Stimulated activated CD8-positive, alpha-beta memory T cell treated with anti-CD3 and anti-CD28 coated beads, Interleukin-7, amount 100 ng/mL, for 24 hours (primary cell): Measurements from ENCODE around the gene ZCCHC10.
"Not testable (repeated sequence)": the region's sequence is repeated elsewhere in the genome, so short reads cannot be mapped to it uniquely, and the experiment has no call there.

Source experiments
- DNase-seq: peaks from one replicate; pipeline ENCODE4 v3.0.0-alpha.2; 2020; ENCODE audit warnings: low read depth

ZCCHC10 gene

GRCh38 chr5:133041910-133042309, 15.6 kb upstream of the ZCCHC10 start:
- DNase-seq: no peak

GRCh38 chr5:133041157-133041784, 14.9 kb upstream of the ZCCHC10 start:
- DNase-seq: no peak

- not testable (repeated sequence) for DNase-seq
Measured at GRCh38 chr5:133036677-133037076, 10.3 kb upstream of the ZCCHC10 start.

GRCh38 chr5:133035224-133035623, 8.9 kb upstream of the ZCCHC10 start:
- DNase-seq: no peak

- DNase-seq: no peak
Measured at GRCh38 chr5:133034064-133034463, 7.7 kb upstream of the ZCCHC10 start.

- DNase-seq: no peak
Measured at GRCh38 chr5:133032852-133033742, 6.7 kb upstream of the ZCCHC10 start.

GRCh38 chr5:133030343-133031005, 4.1 kb upstream of the ZCCHC10 start:
- no peak for DNase-seq

GRCh38 chr5:133029416-133029815, 3.1 kb upstream of the ZCCHC10 start:
- DNase-seq: no peak

- DNase-seq: no peak
Measured at GRCh38 chr5:133026664-133027153, 360 bp upstream of the ZCCHC10 start.

- not testable (repeated sequence) for DNase-seq
Measured at GRCh38 chr5:133019471-133019870, 6.9 kb downstream of the ZCCHC10 start.

GRCh38 chr5:133017964-133018363, 8.4 kb downstream of the ZCCHC10 start:
- DNase-seq: no peak

GRCh38 chr5:133015466-133015865, 10.9 kb downstream of the ZCCHC10 start:
- no peak for DNase-seq

GRCh38 chr5:133008455-133008854, 17.9 kb downstream of the ZCCHC10 start:
- DNase-seq: not testable (repeated sequence)

- no peak for DNase-seq
Measured at GRCh38 chr5:133006653-133007052, 19.7 kb downstream of the ZCCHC10 start.

GRCh38 chr5:132999246-132999645, 27.1 kb downstream of the ZCCHC10 start:
- no peak for DNase-seq

GRCh38 chr5:132998556-132998955, 27.8 kb downstream of the ZCCHC10 start:
- no peak for DNase-seq

- DNase-seq: no peak
Measured at GRCh38 chr5:132996307-132996706, 30.0 kb downstream of the ZCCHC10 start.

GRCh38 chr5:132987531-132988408, 38.6 kb downstream of the ZCCHC10 start:
- no peak for DNase-seq

- not testable (repeated sequence) for DNase-seq
Measured at GRCh38 chr5:132982971-132983370, 43.4 kb downstream of the ZCCHC10 start.

- no peak for DNase-seq
Measured at GRCh38 chr5:132981288-132981687, 45.1 kb downstream of the ZCCHC10 start.

GRCh38 chr5:132979976-132980375, 46.4 kb downstream of the ZCCHC10 start:
- no peak for DNase-seq
